Fibroblast of the aortic adventitia (primary cell): Measurements from ENCODE around the gene CTDP1. TPM values are rescaled to one million over a fixed set of nuclear protein-coding genes. Genes with fewer than 3 reads are reported as not detected.

ENCODE experiments used
- DNase-seq: peaks from one replicate; pipeline ENCODE4 v3.0.0-alpha.2; 2010; ENCODE audit warnings: low read depth
- H3K4me3 ChIP-seq: 2 replicates; pipeline ENCODE4 v1.5.1; 2011; ENCODE audit warnings: low read depth, mild to moderate bottlenecking, control low read depth, low read length, moderate library complexity
- CTCF ChIP-seq: IDR thresholded peaks from 2 replicates; pipeline ENCODE4 v1.5.1; 2011; ENCODE audit warnings: mild to moderate bottlenecking, low read length, control low read depth, inconsistent platforms; ENCODE audit not compliant: insufficient read depth
- total RNA-seq: library from RNA; depleted of rRNA; stranded (reverse); fragments of >200 nt; gene quantifications from 2 replicates; pipeline ENCODE4 v1.2.3, GENCODE V29; 2012; ENCODE audit warnings: low replicate concordance

The CTDP1 gene
- total RNA-seq, 1 donor, result 14.1 TPM

- no peak overlapping the region for H3K4me3 ChIP-seq
- DNase-seq, result no peak
- TF ChIP-seq CTCF, result no peak
These were observed 15.7 kb downstream of the CTDP1 start for GRCh38 chr18:79695269-79695668.

DNA sequence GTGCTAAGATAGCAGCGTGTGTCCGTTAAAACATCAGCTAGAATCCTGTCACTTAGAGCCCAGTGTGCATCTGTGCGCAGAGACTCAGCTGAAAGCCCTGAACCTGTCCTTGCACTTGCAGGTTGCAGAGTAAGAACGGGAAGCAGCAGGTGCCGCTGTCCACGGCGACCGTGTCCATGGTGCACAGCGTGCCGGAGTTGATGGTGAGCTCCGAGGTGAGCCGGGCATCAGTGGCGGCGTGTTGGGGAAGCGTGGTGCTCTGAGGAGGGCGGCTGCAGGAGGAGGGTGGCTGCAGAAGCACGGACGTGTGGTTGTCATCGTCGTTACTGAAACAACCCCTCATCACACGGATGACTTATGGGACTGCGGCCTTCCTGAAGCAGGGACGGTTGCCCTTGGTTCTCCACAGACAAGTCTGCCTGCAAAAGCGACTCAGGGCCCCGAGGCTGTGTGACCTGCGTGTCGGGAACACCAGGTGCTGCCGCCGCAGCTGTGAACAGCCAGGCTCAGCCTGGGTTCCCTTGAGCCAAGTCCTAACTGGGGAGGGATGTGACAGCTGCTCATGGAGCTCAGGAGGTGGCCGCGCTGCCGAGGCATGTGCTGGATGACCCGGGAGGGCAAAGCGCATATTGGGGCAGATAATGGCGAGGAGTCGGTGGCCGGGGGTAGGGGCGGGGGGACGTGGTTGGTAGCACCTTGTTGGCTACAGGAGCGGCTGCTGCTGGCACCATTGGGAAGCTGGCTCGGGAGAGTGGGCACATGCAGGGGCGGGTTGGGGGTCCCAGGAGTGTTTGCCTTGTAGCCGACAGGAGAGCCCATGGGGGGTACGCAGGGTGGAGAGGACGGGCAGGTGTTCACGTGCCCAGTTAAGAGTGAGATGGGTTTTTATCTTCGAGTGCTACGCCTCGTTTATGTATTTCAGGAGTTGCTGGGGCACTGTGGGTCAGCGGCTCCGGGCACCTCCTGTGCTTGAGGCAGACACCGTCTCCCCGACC is 16.6 kb downstream of the CTDP1 start:
- no peak overlapping the region for H3K4me3 ChIP-seq
- TF ChIP-seq CTCF, result no peak
- DNase-seq, result no peak

GRCh38 chr18:79697178-79697577 is 17.6 kb downstream of the CTDP1 start:
- no peak for TF ChIP-seq CTCF
- no peak overlapping the region for H3K4me3 ChIP-seq
- DNase-seq, result no peak

DNA sequence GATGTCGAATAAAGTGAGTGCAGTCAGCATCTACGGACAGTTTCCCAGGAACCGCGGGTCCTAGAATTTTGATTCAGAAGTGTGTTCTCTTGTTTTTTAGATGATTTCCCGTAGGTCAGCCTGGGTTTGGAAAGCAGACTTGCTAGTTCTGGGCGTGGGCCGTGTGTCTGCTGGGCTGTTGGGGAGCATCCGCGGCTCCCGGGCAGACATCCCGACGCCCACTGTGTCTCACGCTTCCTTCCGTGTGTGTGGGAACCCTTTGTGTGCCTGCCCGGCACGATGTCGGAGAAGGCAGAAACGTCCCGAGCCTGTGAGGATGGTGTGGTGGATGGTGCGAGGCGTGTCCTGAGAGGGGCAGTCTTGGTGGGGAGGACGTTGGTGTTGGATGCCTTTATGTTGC is 18.4 kb downstream of the CTDP1 start:
- no peak for DNase-seq
- H3K4me3 ChIP-seq, result no peak overlapping the region
- TF ChIP-seq CTCF, result no peak

DNA sequence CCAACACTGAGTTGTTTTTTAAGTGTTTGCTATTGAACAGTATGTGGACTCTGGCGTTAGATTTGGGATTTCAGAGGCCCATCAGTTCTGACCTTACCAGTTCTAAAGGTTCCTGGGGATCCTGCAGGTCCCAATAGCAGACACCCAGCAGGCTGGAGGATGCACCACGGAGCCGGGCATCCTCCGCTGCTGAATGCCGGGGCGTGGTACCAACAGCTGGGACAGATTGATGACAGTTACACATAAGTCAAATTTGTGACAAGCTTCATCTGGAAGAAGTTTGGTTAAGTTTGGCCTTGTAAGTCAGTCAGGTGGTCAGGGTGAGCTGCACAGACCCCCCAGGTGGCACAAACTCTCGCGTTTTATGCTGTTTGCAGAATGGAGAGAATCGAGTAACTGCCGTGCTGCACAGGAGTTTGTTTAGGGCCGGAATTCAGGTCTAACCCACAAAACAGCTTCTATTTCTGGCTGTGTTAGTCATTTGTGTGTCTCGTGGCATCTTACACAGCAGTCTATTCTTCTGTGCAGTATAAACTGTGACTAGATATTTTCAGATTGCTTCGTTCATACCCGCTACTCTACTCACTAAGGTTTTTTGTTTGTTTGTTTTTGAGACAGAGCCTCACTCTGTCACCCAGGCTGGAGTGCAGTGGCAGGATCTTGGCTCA is 19.2 kb downstream of the CTDP1 start:
- no peak for DNase-seq
- no peak overlapping the region for H3K4me3 ChIP-seq
- TF ChIP-seq CTCF, result no peak

- no peak for DNase-seq
These were observed 20.1 kb downstream of the CTDP1 start for GRCh38 chr18:79699653-79700052.

More at GRCh38 chr18:79699653-79700052, 20.1 kb downstream of the CTDP1 start:
- no peak for TF ChIP-seq CTCF
- no peak overlapping the region for H3K4me3 ChIP-seq
